HFFc6 (cell line): ENCODE data around the gene NWD2. TPM values are rescaled to one million over a fixed set of nuclear protein-coding genes. Genes with fewer than 3 reads are reported as not detected.

Source experiments
- DNase-seq: peaks from one replicate; pipeline ENCODE4 v3.0.0-alpha.2; 2018
- H3K27ac Mint-ChIP-seq: 2 replicates; pipeline ENCODE4 v1.8.0; 2020; ENCODE audit warnings: mild to moderate bottlenecking, mixed read lengths
- H3K27me3 Mint-ChIP-seq: 2 replicates; pipeline ENCODE4 v1.8.0; 2021; ENCODE audit warnings: mild to moderate bottlenecking, moderate library complexity, mixed read lengths; ENCODE audit not compliant: insufficient read depth
- H3K36me3 Mint-ChIP-seq: 2 replicates; pipeline ENCODE4 v1.8.0; 2021; ENCODE audit warnings: low read depth, mixed read lengths
- H3K4me1 Mint-ChIP-seq: 2 replicates; pipeline ENCODE4 v1.8.0; 2020; ENCODE audit warnings: low read depth, mixed read lengths
- H3K4me3 Mint-ChIP-seq: 2 replicates; pipeline ENCODE4 v1.8.0; 2020; ENCODE audit warnings: mild to moderate bottlenecking, moderate library complexity, mixed read lengths
- H3K9me3 Mint-ChIP-seq: 2 replicates; pipeline ENCODE4 v1.8.0; 2020; ENCODE audit warnings: mild to moderate bottlenecking, mixed read lengths
- total RNA-seq, 6 experiments: library from RNA; stranded (reverse); fragmentation: NEBNext Ultra II Directional; extraction: Animal tissue kit (Norgen Biotek cat#: 25700); gene quantifications; 2 replicates in 1 of 6; 3 replicates in 5 of 6; pipeline ENCODE4 v1.2.3, GENCODE V29; 2021
- TF ChIP-seq, protein P1 (sequence below): fragments of 200-600 bp; sonication (generic); IDR thresholded peaks from 2 replicates; pipeline ENCODE4 v1.5.0; 2021; ENCODE audit warnings: antibody characterized with exemption, mild to moderate bottlenecking

The NWD2 gene
- total RNA-seq, 6 experiments from 2014 or later = not detected

- peaks cover 5% of the 10 kb centered on the region for H3K27me3 Mint-ChIP-seq
- H3K27ac Mint-ChIP-seq = no peak overlapping the region
- no peaks in the 10 kb centered on the region for H3K4me1 Mint-ChIP-seq
- no peaks in the 10 kb centered on the region for H3K36me3 Mint-ChIP-seq
- no peak for DNase-seq
- TF ChIP-seq, protein P1, sequence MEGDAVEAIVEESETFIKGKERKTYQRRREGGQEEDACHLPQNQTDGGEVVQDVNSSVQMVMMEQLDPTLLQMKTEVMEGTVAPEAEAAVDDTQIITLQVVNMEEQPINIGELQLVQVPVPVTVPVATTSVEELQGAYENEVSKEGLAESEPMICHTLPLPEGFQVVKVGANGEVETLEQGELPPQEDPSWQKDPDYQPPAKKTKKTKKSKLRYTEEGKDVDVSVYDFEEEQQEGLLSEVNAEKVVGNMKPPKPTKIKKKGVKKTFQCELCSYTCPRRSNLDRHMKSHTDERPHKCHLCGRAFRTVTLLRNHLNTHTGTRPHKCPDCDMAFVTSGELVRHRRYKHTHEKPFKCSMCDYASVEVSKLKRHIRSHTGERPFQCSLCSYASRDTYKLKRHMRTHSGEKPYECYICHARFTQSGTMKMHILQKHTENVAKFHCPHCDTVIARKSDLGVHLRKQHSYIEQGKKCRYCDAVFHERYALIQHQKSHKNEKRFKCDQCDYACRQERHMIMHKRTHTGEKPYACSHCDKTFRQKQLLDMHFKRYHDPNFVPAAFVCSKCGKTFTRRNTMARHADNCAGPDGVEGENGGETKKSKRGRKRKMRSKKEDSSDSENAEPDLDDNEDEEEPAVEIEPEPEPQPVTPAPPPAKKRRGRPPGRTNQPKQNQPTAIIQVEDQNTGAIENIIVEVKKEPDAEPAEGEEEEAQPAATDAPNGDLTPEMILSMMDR = no peak
- H3K9me3 Mint-ChIP-seq = no peaks in the 10 kb centered on the region
- H3K4me3 Mint-ChIP-seq = no peak overlapping the region
Measured at GRCh38 chr4:37471093-37471492, 226.6 kb downstream of the NWD2 start.

GRCh38 chr4:37471971-37472370 lies 227.4 kb downstream of the NWD2 start:
- no peaks in the 10 kb centered on the region for H3K36me3 Mint-ChIP-seq
- H3K4me1 Mint-ChIP-seq = no peaks in the 10 kb centered on the region
- H3K27me3 Mint-ChIP-seq = peaks cover 5% of the 10 kb centered on the region
- H3K9me3 Mint-ChIP-seq = no peaks in the 10 kb centered on the region
- DNase-seq = no peak
- H3K4me3 Mint-ChIP-seq = no peak overlapping the region
- TF ChIP-seq, protein P1 = no peak
- H3K27ac Mint-ChIP-seq = no peak overlapping the region

GRCh38 chr4:37473807-37474206 lies 229.3 kb downstream of the NWD2 start:
- Mint-ChIP-seq H3K27me3 (peaks cover 6% of the 10 kb centered on the region), H3K9me3 (no peaks in the 10 kb centered on the region), H3K4me1 (no peaks in the 10 kb centered on the region), H3K27ac (no peak overlapping the region), H3K36me3 (no peaks in the 10 kb centered on the region), H3K4me3 (no peak overlapping the region)
- DNase-seq = no peak
- TF ChIP-seq, protein P1 = no peak

DNA sequence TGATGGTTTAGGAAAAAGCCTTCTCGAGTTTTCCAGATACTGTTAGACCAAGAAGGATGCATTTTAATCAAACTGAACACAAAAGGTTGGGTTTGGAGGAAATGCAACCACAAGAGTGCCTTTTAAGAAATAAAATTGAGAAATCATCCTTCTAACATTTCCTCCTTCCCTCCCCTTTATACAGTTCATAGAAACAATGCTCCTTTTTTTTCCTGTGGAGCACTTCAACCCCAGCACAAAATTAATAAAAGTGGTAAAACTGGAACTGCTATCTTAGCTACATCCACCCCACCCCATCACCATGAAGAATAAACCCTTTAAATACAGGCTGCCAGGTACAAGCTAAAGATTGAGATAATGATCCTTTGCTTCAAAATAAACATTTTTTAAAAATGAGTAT lies 230.5 kb downstream of the NWD2 start:
- H3K4me1 Mint-ChIP-seq = no peaks in the 10 kb centered on the region

GRCh38 chr4:37475776-37476175 lies 231.2 kb downstream of the NWD2 start:
- TF ChIP-seq, protein P1 = no peak
- H3K4me1 Mint-ChIP-seq = no peaks in the 10 kb centered on the region
- no peak overlapping the region for H3K27ac Mint-ChIP-seq
- peaks cover 6% of the 10 kb centered on the region for H3K27me3 Mint-ChIP-seq
- no peak overlapping the region for H3K4me3 Mint-ChIP-seq
- no peaks in the 10 kb centered on the region for H3K36me3 Mint-ChIP-seq
- no peaks in the 10 kb centered on the region for H3K9me3 Mint-ChIP-seq
- DNase-seq = no peak

More for the DNA sequence above, 230.5 kb downstream of the NWD2 start:
- Mint-ChIP-seq H3K36me3 (no peaks in the 10 kb centered on the region), H3K27me3 (peaks cover 6% of the 10 kb centered on the region), H3K27ac (no peak overlapping the region), H3K9me3 (no peaks in the 10 kb centered on the region), H3K4me3 (no peak overlapping the region)
- DNase-seq = no peak
- TF ChIP-seq, protein P1 = no peak

- TF ChIP-seq, protein P1 = no peak
- no peak overlapping the region for H3K27ac Mint-ChIP-seq
- no peaks in the 10 kb centered on the region for H3K9me3 Mint-ChIP-seq
- no peaks in the 10 kb centered on the region for H3K36me3 Mint-ChIP-seq
- peaks cover 7% of the 10 kb centered on the region for H3K27me3 Mint-ChIP-seq
- no peaks in the 10 kb centered on the region for H3K4me1 Mint-ChIP-seq
- no peak overlapping the region for H3K4me3 Mint-ChIP-seq
- DNase-seq = no peak
Measured at GRCh38 chr4:37476256-37476655, 231.7 kb downstream of the NWD2 start.
